ENCODE results near the gene MYEF2. TPM values are rescaled to one million over a fixed set of nuclear protein-coding genes. Genes with fewer than 3 reads are reported as not detected.

Gene MYEF2, protein sequence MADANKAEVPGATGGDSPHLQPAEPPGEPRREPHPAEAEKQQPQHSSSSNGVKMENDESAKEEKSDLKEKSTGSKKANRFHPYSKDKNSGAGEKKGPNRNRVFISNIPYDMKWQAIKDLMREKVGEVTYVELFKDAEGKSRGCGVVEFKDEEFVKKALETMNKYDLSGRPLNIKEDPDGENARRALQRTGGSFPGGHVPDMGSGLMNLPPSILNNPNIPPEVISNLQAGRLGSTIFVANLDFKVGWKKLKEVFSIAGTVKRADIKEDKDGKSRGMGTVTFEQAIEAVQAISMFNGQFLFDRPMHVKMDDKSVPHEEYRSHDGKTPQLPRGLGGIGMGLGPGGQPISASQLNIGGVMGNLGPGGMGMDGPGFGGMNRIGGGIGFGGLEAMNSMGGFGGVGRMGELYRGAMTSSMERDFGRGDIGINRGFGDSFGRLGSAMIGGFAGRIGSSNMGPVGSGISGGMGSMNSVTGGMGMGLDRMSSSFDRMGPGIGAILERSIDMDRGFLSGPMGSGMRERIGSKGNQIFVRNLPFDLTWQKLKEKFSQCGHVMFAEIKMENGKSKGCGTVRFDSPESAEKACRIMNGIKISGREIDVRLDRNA
- total RNA-seq (10 to 100 TPM; 19.6 to 24.5 TPM), polyA plus RNA-seq (1 to 10 TPM in 2 of 3 donors, under 1 TPM in 1; 0.81 to 2.4 (median 2.3) TPM), total RNA-seq (10.5 to 28.5 (median 18.4) reads per million in 6 experiments)

DNA sequence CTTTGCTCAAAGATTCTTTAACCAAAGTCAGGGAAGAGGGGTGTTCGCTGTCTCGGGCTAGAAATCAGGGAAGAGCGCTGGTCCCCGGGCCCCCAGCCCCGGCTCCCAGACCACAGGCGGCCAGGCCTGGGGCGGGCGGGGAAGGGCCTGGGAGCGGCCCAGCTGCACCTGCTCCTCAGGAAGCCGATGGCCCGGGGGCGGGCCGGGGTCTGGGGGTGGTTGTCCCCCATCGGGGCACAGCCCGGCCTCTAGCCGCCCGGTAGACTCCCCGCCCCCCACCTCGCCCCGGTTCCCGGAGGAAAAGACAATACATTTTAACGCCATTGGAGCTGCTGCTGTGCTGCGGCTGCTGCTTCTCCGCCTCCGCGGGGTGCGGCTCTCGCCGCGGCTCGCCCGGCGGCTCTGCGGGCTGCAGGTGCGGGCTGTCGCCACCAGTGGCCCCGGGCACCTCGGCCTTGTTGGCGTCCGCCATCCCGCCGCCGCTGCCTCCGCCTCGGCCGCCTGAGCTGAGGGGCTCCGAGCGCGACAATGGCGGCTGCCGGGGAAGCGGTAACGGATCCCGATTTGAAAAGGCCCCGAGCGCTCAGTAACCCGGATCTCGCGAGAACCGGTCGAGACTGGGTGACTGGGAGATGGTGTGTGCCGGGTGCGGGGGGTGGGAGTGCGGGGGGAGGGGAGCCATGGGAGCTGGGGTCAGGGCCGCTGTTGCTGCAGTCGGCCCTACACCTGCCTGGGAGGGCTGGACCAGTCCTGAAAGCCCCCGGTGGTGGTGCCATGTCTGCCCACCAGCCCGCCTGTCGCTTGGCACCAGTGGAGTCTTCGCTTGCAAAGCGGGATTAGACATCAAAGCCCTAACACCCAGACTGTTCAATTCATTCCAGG, at the start of gene MYEF2:
TSS of gene MYEF2 (minus strand) at position 530 of the 882 bp plus-strand sequence. CDS start at position 472, 58 bp downstream.
- peaks cover 0 to 9% (median 3%) of the 10 kb centered on the region in 9 donors for H3K9me3 Mint-ChIP-seq
- H3K4me1 Mint-ChIP-seq: peaks cover 11 to 21% (median 16%) of the 10 kb centered on the region in 4 donors
- ATAC-seq (peak; percentile 79 to 81), DNase-seq (peak; percentile 41 to 88 (median 61))
- peak within 1 kb of the TSS; percentile 90 to 96 (median 94) for H3K4me3 Mint-ChIP-seq
- H3K36me3 Mint-ChIP-seq: peaks cover 2 to 7% (median 7%) of the 10 kb centered on the region in 3 donors
- peak within 1 kb of the TSS; percentile 78 to 96 (median 92) for H3K27ac Mint-ChIP-seq
- POLR2A ChIA-PET: no interaction called here
- H3K27me3 Mint-ChIP-seq: peaks cover 5 to 25% (median 15%) of the 10 kb centered on the region in 5 donors

DNA sequence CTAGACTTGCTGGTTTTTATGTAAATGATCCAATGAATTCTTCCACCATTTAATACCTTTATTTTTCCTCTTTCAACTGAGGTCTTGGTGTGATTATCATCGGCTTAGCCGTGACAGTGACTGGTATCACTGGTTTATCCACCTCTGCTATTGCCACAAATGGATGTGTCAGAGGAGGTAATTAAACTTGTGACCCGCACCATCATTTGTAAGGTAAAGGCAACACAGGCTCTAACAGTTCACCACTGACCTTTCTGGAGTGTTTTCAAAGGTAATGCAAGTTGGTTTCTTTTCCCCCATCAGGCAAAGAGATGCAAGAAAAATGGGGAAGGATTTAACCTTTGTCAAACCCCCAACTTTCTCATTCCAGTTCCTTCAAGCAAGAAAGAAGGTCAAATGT, 47.7 kb upstream of the MYEF2 start:
- no peak overlapping the region for H3K4me3 Mint-ChIP-seq
- POLR2A ChIA-PET: no interaction called here
- H3K27me3 Mint-ChIP-seq: peaks cover 0 to 11% (median 1%) of the 10 kb centered on the region in 5 donors
- no peaks in the 10 kb centered on the region for H3K9me3 Mint-ChIP-seq
- no peaks in the 10 kb centered on the region for H3K4me1 Mint-ChIP-seq
- ATAC-seq: no peak
- no peak overlapping the region for H3K27ac Mint-ChIP-seq
- no peaks in the 10 kb centered on the region for H3K36me3 Mint-ChIP-seq
- DNase-seq: no peak

DNA sequence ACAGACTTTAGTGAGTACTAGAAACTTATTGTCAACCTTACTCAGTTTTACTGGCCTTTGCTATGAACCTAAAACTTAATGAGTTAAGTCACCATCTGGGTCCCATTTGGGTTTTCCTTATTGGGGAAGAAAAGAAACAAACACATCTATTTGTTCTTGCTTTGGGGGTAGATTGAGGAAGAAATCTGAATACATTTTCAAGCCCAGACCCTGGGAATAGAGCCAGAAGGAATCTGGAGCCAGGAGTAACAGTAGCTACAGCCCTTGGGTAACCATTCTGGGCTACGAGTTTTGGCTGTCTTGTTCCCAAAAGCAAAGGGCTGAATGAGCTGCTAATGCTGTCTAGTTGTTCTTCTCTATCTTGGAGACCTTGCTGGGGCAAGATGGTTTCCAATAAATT, 44.5 kb upstream of the MYEF2 start:
- Mint-ChIP-seq H3K27me3 (peaks cover 4 to 14% (median 6%) of the 10 kb centered on the region in 5 donors), H3K9me3 (no peaks in the 10 kb centered on the region), H3K36me3 (no peaks in the 10 kb centered on the region), H3K4me1 (no peaks in the 10 kb centered on the region), H3K4me3 (no peak overlapping the region), H3K27ac (no peak overlapping the region)
- ATAC-seq (no peak), DNase-seq (no peak)
- POLR2A ChIA-PET: no interaction called here

DNA sequence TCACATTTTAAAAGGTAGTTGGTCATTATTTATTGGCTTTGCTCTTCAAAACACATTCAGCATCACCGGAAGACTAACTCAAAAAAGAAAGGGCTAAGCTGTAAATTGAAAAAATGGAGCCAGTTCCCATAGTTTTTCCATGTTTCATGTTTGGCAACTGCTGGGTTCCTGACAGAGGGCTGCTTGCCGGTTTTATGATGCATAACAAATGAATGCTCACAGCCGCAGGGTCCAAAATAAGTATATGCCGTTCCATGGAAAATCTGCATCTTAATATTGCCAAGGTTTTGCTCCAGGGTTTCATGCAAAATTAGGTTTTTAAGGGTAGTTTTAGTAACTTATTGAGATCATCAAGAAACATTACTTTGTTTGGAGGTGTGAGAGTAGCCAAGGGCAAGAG, 43.8 kb upstream of the MYEF2 start:
- H3K4me3 Mint-ChIP-seq: no peak overlapping the region
- POLR2A ChIA-PET: no interaction called here
- no peaks in the 10 kb centered on the region for H3K36me3 Mint-ChIP-seq
- no peaks in the 10 kb centered on the region for H3K4me1 Mint-ChIP-seq
- H3K9me3 Mint-ChIP-seq: no peaks in the 10 kb centered on the region
- ATAC-seq (no peak), DNase-seq (no peak)
- H3K27me3 Mint-ChIP-seq: peaks cover 5 to 13% (median 8%) of the 10 kb centered on the region in 5 donors
- H3K27ac Mint-ChIP-seq: no peak overlapping the region

DNA sequence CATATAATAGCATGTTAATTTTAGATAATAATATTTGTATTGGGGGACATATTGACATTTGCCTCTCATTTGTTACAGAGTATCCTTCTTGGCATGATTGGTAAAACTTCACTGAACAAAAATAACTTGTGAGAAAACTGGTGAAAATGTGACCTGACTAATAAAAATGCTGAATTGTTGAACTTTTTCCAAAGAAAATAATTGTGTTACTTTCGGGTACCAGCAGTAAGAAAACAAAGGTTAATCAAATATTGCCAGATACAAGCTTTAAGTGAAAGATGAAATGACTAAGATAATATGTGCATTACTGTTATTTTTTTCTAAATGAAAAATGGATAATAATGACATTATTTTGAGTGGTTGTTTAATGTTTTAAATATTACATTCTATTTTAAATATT, 43.2 kb upstream of the MYEF2 start:
- Mint-ChIP-seq H3K27ac (no peak overlapping the region), H3K4me1 (no peaks in the 10 kb centered on the region), H3K9me3 (no peaks in the 10 kb centered on the region), H3K27me3 (peaks cover 5 to 13% (median 8%) of the 10 kb centered on the region in 5 donors), H3K36me3 (no peaks in the 10 kb centered on the region), H3K4me3 (no peak overlapping the region)
- DNase-seq (no peak), ATAC-seq (no peak)
- POLR2A ChIA-PET: no interaction called here

DNA sequence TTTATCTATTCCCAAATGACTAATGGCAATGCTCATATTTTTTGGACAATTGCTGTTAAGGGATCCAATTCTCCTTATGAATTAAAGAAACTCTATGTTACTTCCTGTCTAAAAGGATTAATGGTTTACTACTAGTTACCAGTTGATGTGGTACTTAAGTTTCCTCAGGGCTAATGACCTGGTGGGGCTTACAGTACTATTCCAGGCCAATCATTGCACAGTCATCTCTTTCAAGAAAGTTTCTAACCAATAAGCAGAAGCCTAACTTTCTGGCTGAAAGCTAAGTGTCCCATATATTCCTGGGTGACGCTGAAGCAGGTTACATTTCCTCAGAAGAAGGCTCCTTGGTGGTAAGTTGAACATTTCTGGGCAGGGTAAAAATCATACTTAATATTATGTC, 27.9 kb upstream of the MYEF2 start, which contains the start of gene SLC12A1:
TSS of gene SLC12A1 (plus strand) at position 322 of the 400 bp plus-strand sequence. CDS start 1,418 bp downstream, outside the sequence.
- H3K4me1 Mint-ChIP-seq: no peaks in the 10 kb centered on the region
- DNase-seq (no peak), ATAC-seq (no peak)
- H3K4me3 Mint-ChIP-seq: no peak within 1 kb of the TSS
- no peak within 1 kb of the TSS for H3K27ac Mint-ChIP-seq
- peaks cover 0 to 1% (median 0%) of the 10 kb centered on the region in 9 donors for H3K9me3 Mint-ChIP-seq
- peaks cover 0 to 3% (median 0%) of the 10 kb centered on the region in 3 donors for H3K36me3 Mint-ChIP-seq
- peaks cover 5 to 40% (median 14%) of the 10 kb centered on the region in 5 donors for H3K27me3 Mint-ChIP-seq
- POLR2A ChIA-PET: no interaction called here

DNA sequence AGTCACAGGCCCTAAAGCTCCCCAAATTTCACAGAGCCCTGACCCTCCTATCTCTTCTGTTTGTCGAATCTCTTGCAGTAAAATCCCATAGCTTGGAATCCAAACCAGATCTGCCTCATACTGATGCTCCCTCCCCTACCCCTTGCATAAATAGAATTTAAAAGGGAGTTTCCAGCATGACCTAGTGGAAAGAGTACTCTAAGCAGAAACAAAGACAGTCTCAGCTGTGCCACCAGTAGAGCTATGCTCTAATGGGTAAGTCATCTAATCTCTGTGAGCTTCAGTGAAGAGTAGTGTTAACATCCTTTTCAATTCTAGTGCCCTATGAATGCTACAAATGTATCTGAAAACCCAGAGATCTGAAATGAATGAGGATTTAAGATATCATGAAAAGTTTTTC, 24.0 kb upstream of the MYEF2 start:
- no peak overlapping the region for H3K27ac Mint-ChIP-seq
- no peak overlapping the region for H3K4me3 Mint-ChIP-seq
- POLR2A ChIA-PET: no interaction called here
- no peak for DNase-seq
- no peak for ATAC-seq
- H3K27me3 Mint-ChIP-seq: peaks cover 13 to 54% (median 19%) of the 10 kb centered on the region in 5 donors
- peaks cover 0 to 3% (median 0%) of the 10 kb centered on the region in 3 donors for H3K36me3 Mint-ChIP-seq
- H3K9me3 Mint-ChIP-seq: peaks cover 0 to 4% (median 0%) of the 10 kb centered on the region in 9 donors
- H3K4me1 Mint-ChIP-seq: no peaks in the 10 kb centered on the region

DNA sequence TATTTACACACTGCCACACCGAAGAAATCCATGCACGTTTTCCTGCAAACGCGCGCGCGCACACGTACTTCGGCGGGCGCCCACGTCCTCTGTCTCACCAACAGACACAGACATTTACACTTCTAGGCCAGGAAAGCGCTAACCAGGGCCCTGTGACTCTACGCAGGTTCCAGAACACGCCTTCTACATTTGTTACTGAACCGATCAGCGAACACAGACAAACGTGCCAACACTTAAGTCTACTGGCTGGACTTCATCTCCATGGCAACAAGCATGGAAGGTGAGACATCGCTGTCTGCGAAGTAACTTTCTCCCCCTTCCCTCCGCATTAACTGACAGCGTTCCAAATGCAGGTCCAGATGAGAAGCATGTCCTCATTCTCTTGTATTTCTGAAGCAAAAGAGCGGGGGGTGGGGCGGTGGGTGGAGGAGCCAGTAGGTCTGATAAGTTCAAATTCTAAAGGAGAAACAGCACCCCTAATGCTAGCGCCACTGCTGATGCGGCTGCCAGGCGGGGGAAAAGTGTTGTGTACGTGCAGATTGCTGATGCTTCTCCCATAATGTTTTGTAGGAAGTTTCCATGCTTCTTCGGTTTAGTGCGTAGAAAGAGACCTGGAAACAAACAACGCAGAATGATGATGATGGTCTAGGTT, 13.6 kb upstream of the MYEF2 start, which contains the start of gene CTXN2:
TSS of gene CTXN2 (plus strand) at position 92 of the 652 bp plus-strand sequence. CDS start 9,636 bp downstream, outside the sequence.
- Mint-ChIP-seq H3K36me3 (peaks cover 0 to 18% (median 0%) of the 10 kb centered on the region in 3 donors), H3K4me3 (no peak within 1 kb of the TSS), H3K9me3 (peaks cover 0 to 19% (median 5%) of the 10 kb centered on the region in 9 donors), H3K27ac (no peak within 1 kb of the TSS), H3K4me1 (peaks cover 2 to 9% (median 4%) of the 10 kb centered on the region in 4 donors), H3K27me3 (peaks cover 17 to 68% (median 28%) of the 10 kb centered on the region in 5 donors)
- ATAC-seq (no peak), DNase-seq (no peak)
- POLR2A ChIA-PET: no interaction called here

DNA sequence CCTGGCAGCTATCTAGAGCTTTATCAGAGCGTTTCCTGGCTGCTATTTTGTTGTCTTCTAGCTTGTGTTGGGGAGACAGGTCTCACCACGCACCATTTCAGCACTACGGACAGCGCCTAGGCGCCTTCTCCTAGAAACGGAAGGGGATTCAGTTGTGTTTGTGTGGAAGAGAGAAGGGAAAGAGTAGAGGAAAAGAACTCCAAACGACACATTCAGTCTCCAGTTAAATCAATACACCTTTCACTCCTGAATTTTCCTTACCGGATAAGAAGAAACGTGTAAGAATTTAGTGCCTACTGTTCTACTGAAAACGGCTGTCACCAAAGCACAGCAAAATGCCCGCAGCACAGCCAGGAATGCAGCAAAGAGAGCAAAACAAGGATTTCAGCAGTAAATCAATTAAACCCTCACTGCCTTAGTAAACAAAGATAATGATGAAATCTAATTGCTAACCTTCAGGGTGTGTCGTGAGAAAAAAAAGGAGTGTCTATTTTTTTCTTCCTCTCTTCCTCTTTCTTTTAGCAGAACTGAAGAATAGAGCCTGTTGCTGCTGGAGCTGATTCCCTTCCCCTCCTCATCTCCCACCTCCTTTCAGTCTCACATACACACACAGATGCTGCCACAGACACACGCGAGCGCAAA, 13.0 kb upstream of the MYEF2 start:
- Mint-ChIP-seq H3K36me3 (peaks cover 0 to 18% (median 0%) of the 10 kb centered on the region in 3 donors), H3K4me1 (peaks cover 2 to 9% (median 4%) of the 10 kb centered on the region in 4 donors), H3K4me3 (no peak overlapping the region), H3K9me3 (peaks cover 0 to 19% (median 5%) of the 10 kb centered on the region in 9 donors), H3K27me3 (peaks cover 21 to 68% (median 32%) of the 10 kb centered on the region in 5 donors), H3K27ac (no peak overlapping the region)
- ATAC-seq: no peak
- peak in 6 of 10 donors; percentile 11 to 61 (median 19) for DNase-seq
- POLR2A ChIA-PET: no interaction called here

DNA sequence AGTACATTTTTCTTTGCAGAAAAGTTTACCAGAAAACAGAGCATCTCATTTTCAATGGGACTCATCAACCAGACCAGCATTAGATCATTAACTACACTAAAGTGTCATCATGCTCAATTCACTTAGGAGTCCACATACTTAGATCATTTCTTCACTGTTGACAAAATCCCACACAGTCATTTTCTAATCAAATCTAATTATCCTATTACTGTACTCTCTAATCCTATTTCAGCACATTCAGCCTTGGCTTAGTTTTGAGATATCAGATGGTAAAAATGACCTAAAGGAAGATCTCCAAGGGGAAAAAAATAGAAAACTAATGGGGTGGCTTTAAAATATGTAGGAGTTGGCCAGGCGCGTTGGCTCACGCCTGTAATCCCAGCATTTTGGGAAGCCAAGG, 8.2 kb upstream of the MYEF2 start:
- no peak overlapping the region for H3K4me3 Mint-ChIP-seq
- H3K4me1 Mint-ChIP-seq: peaks cover under 1 to 5% (median under 1%) of the 10 kb centered on the region in 4 donors
- peaks cover 0 to 10% (median under 1%) of the 10 kb centered on the region in 9 donors for H3K9me3 Mint-ChIP-seq
- POLR2A ChIA-PET: no interaction called here
- DNase-seq (no peak), ATAC-seq (no peak)
- peaks cover 19 to 78% (median 30%) of the 10 kb centered on the region in 5 donors for H3K27me3 Mint-ChIP-seq
- no peak overlapping the region for H3K27ac Mint-ChIP-seq
- peaks cover 0 to 13% (median 0%) of the 10 kb centered on the region in 3 donors for H3K36me3 Mint-ChIP-seq

DNA sequence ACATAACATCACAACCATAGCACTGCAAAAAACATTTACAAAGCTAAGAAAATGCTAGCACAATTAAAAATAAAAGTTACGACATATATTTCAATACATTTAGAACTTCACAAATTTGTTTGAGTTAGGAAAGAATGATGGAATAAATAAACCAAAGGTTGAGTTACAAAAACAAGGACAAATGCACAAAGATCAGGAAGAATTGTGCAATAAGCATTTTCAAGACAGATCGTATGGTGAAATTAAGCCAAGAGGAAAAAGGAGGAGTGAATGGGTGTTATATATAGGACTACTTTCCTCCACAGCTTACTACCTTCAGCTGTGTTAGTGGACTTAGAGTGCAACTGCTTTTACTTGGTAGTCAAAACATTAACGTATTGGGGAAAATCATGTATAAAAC, 7.4 kb upstream of the MYEF2 start:
- H3K27me3 Mint-ChIP-seq: peaks cover 12 to 71% (median 25%) of the 10 kb centered on the region in 5 donors
- no peaks in the 10 kb centered on the region for H3K4me1 Mint-ChIP-seq
- POLR2A ChIA-PET: no interaction called here
- H3K36me3 Mint-ChIP-seq: peaks cover 0 to 8% (median 0%) of the 10 kb centered on the region in 3 donors
- ATAC-seq: no peak
- no peak overlapping the region for H3K4me3 Mint-ChIP-seq
- no peak for DNase-seq
- H3K9me3 Mint-ChIP-seq: peaks cover 0 to 2% (median 0%) of the 10 kb centered on the region in 9 donors
- no peak overlapping the region for H3K27ac Mint-ChIP-seq

All from naive thymus-derived CD8-positive, alpha-beta T cell (primary cell).